K562 (cell line): ENCODE results near the gene ACTL8.

ENCODE experiments used
- FOSL1 ChIP-seq: fragments of 200-800 bp; sonication (Bioruptor generic); conservative IDR thresholded peaks from 2 replicates; pipeline ENCODE4 v1.6.1; 2016; ENCODE audit warnings: missing genetic modification characterization, missing compliant biosample characterization
- LARP7 ChIP-seq: fragments of 450-650 bp; IDR thresholded peaks from 2 replicates; pipeline ENCODE4 v1.6.1; 2016
- TF ChIP-seq, protein P1 (sequence below): fragments of 250-450 bp; sonication (Bioruptor Pico); IDR thresholded peaks from 2 replicates; pipeline ENCODE4 v1.8.0; 2021; ENCODE audit warnings: mild to moderate bottlenecking, moderate library complexity

DNA sequence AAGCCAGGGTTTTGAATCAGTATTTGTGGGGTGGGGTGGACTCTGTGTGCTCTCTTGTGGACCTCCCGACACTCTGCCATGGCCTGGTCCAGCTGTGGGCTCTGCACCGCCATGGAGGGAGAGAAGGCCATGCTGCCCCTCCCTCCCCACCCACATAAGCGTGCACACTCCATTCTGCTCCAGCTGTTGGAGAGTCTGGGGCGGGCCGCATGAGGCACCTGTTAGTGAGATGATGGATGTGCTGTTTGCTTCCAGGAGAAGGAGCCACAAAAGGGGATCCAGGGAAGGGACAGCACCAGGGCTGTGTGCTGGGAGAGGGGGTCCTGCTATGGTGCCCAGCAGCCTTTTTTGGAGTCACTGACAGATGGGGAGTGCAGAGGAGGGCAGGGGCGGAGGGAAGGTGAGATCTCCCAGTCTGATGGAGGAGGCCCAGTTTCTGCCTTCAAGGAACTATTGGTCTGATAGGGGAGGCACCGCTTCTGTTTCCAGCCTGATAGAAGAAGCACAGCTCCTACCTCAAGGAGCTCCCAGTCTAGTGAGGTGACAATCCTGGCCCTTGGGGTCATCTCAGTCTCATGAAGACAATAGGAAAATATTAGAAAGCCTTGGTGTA lies 101.5 kb downstream of the ACTL8 start:
- TF ChIP-seq LARP7 = no peak
- TF ChIP-seq FOSL1 = no peak
- TF ChIP-seq, protein P1, sequence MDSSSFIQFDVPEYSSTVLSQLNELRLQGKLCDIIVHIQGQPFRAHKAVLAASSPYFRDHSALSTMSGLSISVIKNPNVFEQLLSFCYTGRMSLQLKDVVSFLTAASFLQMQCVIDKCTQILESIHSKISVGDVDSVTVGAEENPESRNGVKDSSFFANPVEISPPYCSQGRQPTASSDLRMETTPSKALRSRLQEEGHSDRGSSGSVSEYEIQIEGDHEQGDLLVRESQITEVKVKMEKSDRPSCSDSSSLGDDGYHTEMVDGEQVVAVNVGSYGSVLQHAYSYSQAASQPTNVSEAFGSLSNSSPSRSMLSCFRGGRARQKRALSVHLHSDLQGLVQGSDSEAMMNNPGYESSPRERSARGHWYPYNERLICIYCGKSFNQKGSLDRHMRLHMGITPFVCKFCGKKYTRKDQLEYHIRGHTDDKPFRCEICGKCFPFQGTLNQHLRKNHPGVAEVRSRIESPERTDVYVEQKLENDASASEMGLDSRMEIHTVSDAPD (CRISPR knock-in tag) = no peak
